ENCODE data around the gene BRAP.
"Not testable (repeated sequence)": the region's sequence is repeated elsewhere in the genome, so short reads cannot be mapped to it uniquely, and the experiment has no call there.

DNA sequence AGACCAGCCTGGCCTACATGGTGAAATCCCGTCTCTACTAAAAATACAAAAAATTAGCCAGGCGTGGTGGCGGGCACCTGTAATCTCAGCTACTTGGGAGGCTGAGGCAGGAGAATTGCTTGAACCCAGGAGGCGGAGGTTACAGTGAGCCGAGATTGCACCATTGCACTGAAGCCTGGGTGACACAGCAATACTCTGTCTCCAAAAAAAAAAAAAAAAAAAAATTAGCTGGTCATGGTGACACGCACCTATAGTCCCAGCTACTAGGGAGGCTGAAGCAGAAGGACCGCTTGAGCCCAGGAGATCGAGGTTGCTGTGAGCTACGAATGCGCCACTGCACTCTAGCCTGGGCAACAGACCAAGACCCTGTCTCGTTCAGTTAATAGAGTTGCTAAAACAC, 82.9 kb downstream of the BRAP start:
- TF ChIP-seq, protein P1, sequence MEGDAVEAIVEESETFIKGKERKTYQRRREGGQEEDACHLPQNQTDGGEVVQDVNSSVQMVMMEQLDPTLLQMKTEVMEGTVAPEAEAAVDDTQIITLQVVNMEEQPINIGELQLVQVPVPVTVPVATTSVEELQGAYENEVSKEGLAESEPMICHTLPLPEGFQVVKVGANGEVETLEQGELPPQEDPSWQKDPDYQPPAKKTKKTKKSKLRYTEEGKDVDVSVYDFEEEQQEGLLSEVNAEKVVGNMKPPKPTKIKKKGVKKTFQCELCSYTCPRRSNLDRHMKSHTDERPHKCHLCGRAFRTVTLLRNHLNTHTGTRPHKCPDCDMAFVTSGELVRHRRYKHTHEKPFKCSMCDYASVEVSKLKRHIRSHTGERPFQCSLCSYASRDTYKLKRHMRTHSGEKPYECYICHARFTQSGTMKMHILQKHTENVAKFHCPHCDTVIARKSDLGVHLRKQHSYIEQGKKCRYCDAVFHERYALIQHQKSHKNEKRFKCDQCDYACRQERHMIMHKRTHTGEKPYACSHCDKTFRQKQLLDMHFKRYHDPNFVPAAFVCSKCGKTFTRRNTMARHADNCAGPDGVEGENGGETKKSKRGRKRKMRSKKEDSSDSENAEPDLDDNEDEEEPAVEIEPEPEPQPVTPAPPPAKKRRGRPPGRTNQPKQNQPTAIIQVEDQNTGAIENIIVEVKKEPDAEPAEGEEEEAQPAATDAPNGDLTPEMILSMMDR (IDR thresholded peaks at IDR 0.05), result not testable (repeated sequence)
- not testable (repeated sequence) for TF ChIP-seq POLR2AphosphoS5, POLR2A, EP300 (IDR thresholded peaks at IDR 0.05)
